Activated CD4-positive, alpha-beta T cell treated with anti-CD3 and anti-CD28 coated beads, Interleukin-2, amount 50 U/mL, for 24 hours (primary cell): Measurements from ENCODE around the gene EPHA7.

Experiments
- DNase-seq, 2 donors: peaks; one replicate each; pipeline ENCODE4 v3.0.0-alpha.2; 2020; ENCODE audit warnings: low read depth in 1 of 2, low spot score in 1 of 2

EPHA7 gene

GRCh38 chr6:93419304-93420162 is at the start of gene EPHA7:
EPHA7 (minus strand) TSS chr6:93419559; CDS start chr6:93419341, 218 bp downstream.
- peak in 1 of 2 donors; percentile 10 for DNase-seq

- no peak for DNase-seq
Measured at GRCh38 chr6:93468291-93468690, 48.9 kb upstream of the EPHA7 start.

GRCh38 chr6:93454533-93454932 is 35.2 kb upstream of the EPHA7 start:
- no peak for DNase-seq

GRCh38 chr6:93453956-93454355 is 34.6 kb upstream of the EPHA7 start:
- DNase-seq, result no peak

- DNase-seq, result no peak
Measured at GRCh38 chr6:93447874-93448273, 28.5 kb upstream of the EPHA7 start.

- no peak for DNase-seq
Measured at GRCh38 chr6:93437491-93437890, 18.1 kb upstream of the EPHA7 start.

GRCh38 chr6:93433592-93433991 is 14.2 kb upstream of the EPHA7 start:
- no peak for DNase-seq

- DNase-seq, result no peak
Measured at GRCh38 chr6:93424303-93425064, 5.1 kb upstream of the EPHA7 start.

GRCh38 chr6:93423542-93423941 is 4.2 kb upstream of the EPHA7 start:
- DNase-seq, result no peak

- no peak for DNase-seq
Measured at GRCh38 chr6:93420163-93420795, 920 bp upstream of the EPHA7 start.

GRCh38 chr6:93418408-93419303 is 703 bp downstream of the EPHA7 start:
- no peak for DNase-seq

- no peak for DNase-seq
Measured at GRCh38 chr6:93418033-93418407, 1.3 kb downstream of the EPHA7 start.

- no peak for DNase-seq
Measured at GRCh38 chr6:93417421-93418013, 1.8 kb downstream of the EPHA7 start.

GRCh38 chr6:93416571-93417420 is 2.6 kb downstream of the EPHA7 start:
- DNase-seq, result no peak

GRCh38 chr6:93413190-93413589 is 6.2 kb downstream of the EPHA7 start:
- no peak for DNase-seq

- DNase-seq, result no peak
Measured at GRCh38 chr6:93412452-93412851, 6.9 kb downstream of the EPHA7 start.

GRCh38 chr6:93407186-93407585 is 12.2 kb downstream of the EPHA7 start:
- DNase-seq, result no peak

GRCh38 chr6:93403390-93403789 is 16.0 kb downstream of the EPHA7 start:
- no peak for DNase-seq

- no peak for DNase-seq
Measured at GRCh38 chr6:93398723-93399122, 20.6 kb downstream of the EPHA7 start.

- DNase-seq, result no peak
Measured at GRCh38 chr6:93394471-93394870, 24.9 kb downstream of the EPHA7 start.
